Suprapubic skin (tissue), 4 donors: ENCODE measurements around the gene SLC39A7. TPM values are rescaled to one million over a fixed set of nuclear protein-coding genes. Genes with fewer than 3 reads are reported as not detected.

Experiments used
- DNase-seq, 2 donors: peaks; one replicate each; pipeline ENCODE4 v3.0.0-alpha.2; 2019; ENCODE audit warnings: low spot score in 2 of 2
- H3K27ac ChIP-seq: fragments of 200-600 bp; sonication (generic); one replicate; pipeline ENCODE4 v1.5.1; 2019
- H3K27me3 ChIP-seq: fragments of 200-600 bp; sonication (generic); one replicate; pipeline ENCODE4 v1.5.1; 2019
- H3K36me3 ChIP-seq: fragments of 200-600 bp; sonication (generic); one replicate; pipeline ENCODE4 v1.5.1; 2019
- H3K4me1 ChIP-seq: fragments of 200-600 bp; sonication (generic); one replicate; pipeline ENCODE4 v1.5.1; 2019
- H3K4me3 ChIP-seq: fragments of 200-600 bp; sonication (generic); one replicate; pipeline ENCODE4 v1.5.1; 2019; ENCODE audit warnings: mild to moderate bottlenecking
- H3K9me3 ChIP-seq: fragments of 200-600 bp; sonication (generic); one replicate; pipeline ENCODE4 v1.5.1; 2019
- CTCF ChIP-seq, 2 donors: fragments of 200-600 bp in 1 of 2; fragments of 450-650 bp in 1 of 2; sonication (generic) in 1 of 2; IDR thresholded peaks; one replicate each; pipeline ENCODE4 v1.5.1; 2016 to 2019; ENCODE audit warnings: antibody characterized with exemption in 2 of 2, mild to moderate bottlenecking in 1 of 2, moderate library complexity in 1 of 2
- EP300 ChIP-seq: sonication (generic); formaldehyde crosslinking; IDR thresholded peaks from one replicate; pipeline ENCODE4 v1.6.1; 2017; ENCODE audit warnings: antibody characterized with exemption
- POLR2A ChIP-seq, 2 donors: fragments of 450-650 bp; IDR thresholded peaks; one replicate each; pipeline ENCODE4 v1.6.1; 2017; ENCODE audit warnings: antibody characterized with exemption in 2 of 2, mild to moderate bottlenecking in 2 of 2, moderate library complexity in 2 of 2
- POLR2AphosphoS5 ChIP-seq, 3 donors: sonication (generic); formaldehyde crosslinking; IDR thresholded peaks; one replicate each; pipeline ENCODE4 v1.6.1; 2017; ENCODE audit warnings: antibody characterized with exemption in 3 of 3
- WGBS: methylation state at CpG from one replicate; pipeline ENCODE4 v1.1.5; 2018; 5-methylcytosine and 5-hydroxymethylcytosine counted together
- total RNA-seq, 4 donors: library from RNA; depleted of rRNA; stranded (reverse); fragments of >200 nt; gene quantifications; one replicate each; pipeline ENCODE4 v1.1.0, GENCODE V29; 2016

The SLC39A7 gene
- total RNA-seq, 4 donors from 2014 or later = 29.3 to 46.3 (median 41.9) TPM

GRCh38 chr6:33189164-33189563 lies 11.5 kb upstream of the SLC39A7 start:
- Histone ChIP-seq H3K4me3 (no peak overlapping the region), H3K4me1 (peaks cover 17% of the 10 kb centered on the region), H3K27me3 (peaks cover 21% of the 10 kb centered on the region), H3K9me3 (no peaks in the 10 kb centered on the region), H3K27ac (no peak overlapping the region), H3K36me3 (peaks cover 2% of the 10 kb centered on the region)
- WGBS = 86% methylated on average over 5 of the region's 8 CpGs
- no peak for DNase-seq
- TF ChIP-seq CTCF (IDR thresholded peaks at IDR 0.05) = no peak
- no peak for TF ChIP-seq EP300
- TF ChIP-seq POLR2AphosphoS5 (IDR thresholded peaks at IDR 0.05) = no peak
- no peak for TF ChIP-seq POLR2A (IDR thresholded peaks at IDR 0.05)

GRCh38 chr6:33189625-33190448 lies 10.8 kb upstream of the SLC39A7 start:
- Histone ChIP-seq H3K27ac (no peak overlapping the region), H3K36me3 (peaks cover 9% of the 10 kb centered on the region), H3K4me3 (no peak overlapping the region), H3K4me1 (peaks cover 17% of the 10 kb centered on the region), H3K27me3 (peaks cover 19% of the 10 kb centered on the region), H3K9me3 (no peaks in the 10 kb centered on the region)
- no peak for TF ChIP-seq POLR2AphosphoS5 (IDR thresholded peaks at IDR 0.05)
- no peak for TF ChIP-seq POLR2A (IDR thresholded peaks at IDR 0.05)
- TF ChIP-seq EP300 = no peak
- no peak for TF ChIP-seq CTCF (IDR thresholded peaks at IDR 0.05)
- WGBS = 69% methylated on average over 7 of the region's 7 CpGs
- no peak for DNase-seq

- Histone ChIP-seq H3K4me1 (peaks cover 17% of the 10 kb centered on the region), H3K36me3 (peaks cover 16% of the 10 kb centered on the region), H3K27ac (no peak overlapping the region), H3K27me3 (peaks cover 14% of the 10 kb centered on the region), H3K4me3 (no peak overlapping the region), H3K9me3 (no peaks in the 10 kb centered on the region)
- no peak for DNase-seq
- TF ChIP-seq POLR2AphosphoS5 (IDR thresholded peaks at IDR 0.05) (no peak), EP300 (no peak), POLR2A (IDR thresholded peaks at IDR 0.05) (no peak), CTCF (IDR thresholded peaks at IDR 0.05) (no peak)
- 74% methylated on average over 11 of the region's 11 CpGs for WGBS
Observed at GRCh38 chr6:33190504-33191107, 10.1 kb upstream of the SLC39A7 start.

GRCh38 chr6:33191383-33192104 lies 9.1 kb upstream of the SLC39A7 start:
- Histone ChIP-seq H3K9me3 (no peaks in the 10 kb centered on the region), H3K27me3 (peaks cover 13% of the 10 kb centered on the region), H3K4me1 (peaks cover 17% of the 10 kb centered on the region), H3K4me3 (no peak overlapping the region), H3K36me3 (peaks cover 26% of the 10 kb centered on the region), H3K27ac (no peak overlapping the region)
- 56% methylated on average over 8 of the region's 8 CpGs for WGBS
- TF ChIP-seq POLR2A (IDR thresholded peaks at IDR 0.05) = no peak
- TF ChIP-seq EP300 = no peak
- DNase-seq = no peak

GRCh38 chr6:33192105-33192646 lies 8.5 kb upstream of the SLC39A7 start, which contains the start of gene COL11A2:
COL11A2 (minus strand) TSS chr6:33192467; CDS start chr6:33192240, 227 bp downstream.
- Histone ChIP-seq H3K27ac (peak within 1 kb of the TSS; percentile 15), H3K27me3 (peaks cover 13% of the 10 kb centered on the region), H3K4me1 (peaks cover 18% of the 10 kb centered on the region), H3K9me3 (no peaks in the 10 kb centered on the region), H3K36me3 (peaks cover 27% of the 10 kb centered on the region), H3K4me3 (peak within 1 kb of the TSS; percentile 50)
- DNase-seq = no peak
- WGBS = 8% methylated on average over 12 of the region's 35 CpGs
- no peak for TF ChIP-seq EP300
- no peak for TF ChIP-seq POLR2AphosphoS5 (IDR thresholded peaks at IDR 0.05)
- no peak for TF ChIP-seq POLR2A (IDR thresholded peaks at IDR 0.05)
- TF ChIP-seq CTCF (IDR thresholded peaks at IDR 0.05) = no peak
